Large intestine (tissue), 3 donors: ENCODE measurements around the gene PGM5. TPM values are rescaled to one million over a fixed set of nuclear protein-coding genes. Genes with fewer than 3 reads are reported as not detected.

ENCODE experiments used
- DNase-seq, 2 donors: peaks; one replicate each; pipeline versions ENCODE4 v3.0.0 to v3.0.0-alpha.2; 2013
- H3K27ac ChIP-seq: one replicate; pipeline ENCODE4 v1.5.1; 2013; ENCODE audit warnings: low read length
- H3K27me3 ChIP-seq: 2 replicates; pipeline ENCODE4 v1.6.1; 2013; ENCODE audit warnings: low read length; ENCODE audit not compliant: control insufficient read depth, insufficient read depth
- H3K36me3 ChIP-seq: 2 replicates; pipeline ENCODE4 v1.6.1; 2013; ENCODE audit warnings: low read length; ENCODE audit not compliant: control insufficient read depth, insufficient read depth
- H3K4me1 ChIP-seq: one replicate; pipeline ENCODE4 v1.6.1; 2013; ENCODE audit warnings: low read length; ENCODE audit not compliant: control insufficient read depth, insufficient read depth
- H3K4me3 ChIP-seq: one replicate; pipeline ENCODE4 v1.5.1; 2013; ENCODE audit warnings: low read length
- H3K9me3 ChIP-seq: one replicate; pipeline ENCODE4 v1.6.1; 2013; ENCODE audit warnings: mild to moderate bottlenecking, low read depth, low read length, moderate library complexity; ENCODE audit not compliant: control insufficient read depth
- WGBS: methylation state at CpG from one replicate; pipeline ENCODE4 v1.1.5; 2013; ENCODE audit warnings: low lambda C conversion rate; ENCODE audit not compliant: insufficient coverage; 5-methylcytosine and 5-hydroxymethylcytosine counted together
- polyA plus RNA-seq: library from polyadenylated mRNA; unstranded; fragments of 120-200 nt; gene quantifications from one replicate; pipeline ENCODE4 v1.2.1, GENCODE V29; 2013

The PGM5 gene
- polyA plus RNA-seq, 1 donor, result 26.4 TPM

GRCh38 chr9:68530618-68531017 is 174.2 kb downstream of the PGM5 start:
- Histone ChIP-seq H3K36me3 (no peaks in the 10 kb centered on the region), H3K27ac (peak overlapping the region; percentile 75), H3K9me3 (no peaks in the 10 kb centered on the region), H3K4me3 (no peak overlapping the region), H3K27me3 (no peaks in the 10 kb centered on the region), H3K4me1 (peaks cover 13% of the 10 kb centered on the region)
- DNase-seq, result peak; percentile 93 to 97
- WGBS, result 17% methylated on average over 1 of the region's 7 CpGs

- Histone ChIP-seq H3K27me3 (no peaks in the 10 kb centered on the region), H3K4me1 (peaks cover 19% of the 10 kb centered on the region)
- WGBS, result no CpG with 5 or more reads among the region's 4 CpGs
These were observed 175.7 kb downstream of the PGM5 start for GRCh38 chr9:68532131-68532530.

GRCh38 chr9:68533678-68534077 is 177.3 kb downstream of the PGM5 start:
- peak in 1 of 2 donors; percentile 27 for DNase-seq

More at GRCh38 chr9:68532131-68532530, 175.7 kb downstream of the PGM5 start:
- H3K27ac ChIP-seq, result no peak overlapping the region
- H3K9me3 ChIP-seq, result no peaks in the 10 kb centered on the region
- no peaks in the 10 kb centered on the region for H3K36me3 ChIP-seq
- DNase-seq, result no peak
- H3K4me3 ChIP-seq, result no peak overlapping the region

GRCh38 chr9:68536876-68537615 is 180.6 kb downstream of the PGM5 start:
- Histone ChIP-seq H3K27ac (no peak overlapping the region), H3K4me3 (no peak overlapping the region), H3K4me1 (peaks cover 23% of the 10 kb centered on the region), H3K9me3 (no peaks in the 10 kb centered on the region), H3K27me3 (no peaks in the 10 kb centered on the region), H3K36me3 (no peaks in the 10 kb centered on the region)
- no peak for DNase-seq
- WGBS, result 97% methylated on average over 4 of the region's 10 CpGs

More at GRCh38 chr9:68533678-68534077, 177.3 kb downstream of the PGM5 start:
- no peak overlapping the region for H3K27ac ChIP-seq
- H3K9me3 ChIP-seq, result no peaks in the 10 kb centered on the region
- no peaks in the 10 kb centered on the region for H3K36me3 ChIP-seq
- peaks cover 20% of the 10 kb centered on the region for H3K4me1 ChIP-seq
- no CpG with 5 or more reads among the region's 3 CpGs for WGBS
- no peak overlapping the region for H3K4me3 ChIP-seq
- no peaks in the 10 kb centered on the region for H3K27me3 ChIP-seq

- H3K4me1 ChIP-seq, result peaks cover 25% of the 10 kb centered on the region
- no peak for DNase-seq
- H3K9me3 ChIP-seq, result no peaks in the 10 kb centered on the region
- no peak overlapping the region for H3K27ac ChIP-seq
- no peak overlapping the region for H3K4me3 ChIP-seq
- H3K27me3 ChIP-seq, result no peaks in the 10 kb centered on the region
- H3K36me3 ChIP-seq, result no peaks in the 10 kb centered on the region
- WGBS, result no CpG with 5 or more reads among the region's 1 CpG
These were observed 181.1 kb downstream of the PGM5 start for GRCh38 chr9:68537616-68537880.

GRCh38 chr9:68538200-68538599 is 181.8 kb downstream of the PGM5 start:
- no CpG with 5 or more reads among the region's 3 CpGs for WGBS
- Histone ChIP-seq H3K9me3 (no peaks in the 10 kb centered on the region), H3K4me1 (peaks cover 25% of the 10 kb centered on the region), H3K27ac (no peak overlapping the region), H3K27me3 (no peaks in the 10 kb centered on the region), H3K4me3 (no peak overlapping the region), H3K36me3 (no peaks in the 10 kb centered on the region)
- no peak for DNase-seq

GRCh38 chr9:68540712-68541535 is 184.5 kb downstream of the PGM5 start, which contains the start of gene TMEM252:
Gene TMEM252 (minus strand): TSS chr9:68540883. CDS start chr9:68540814, 69 bp downstream.
- Histone ChIP-seq H3K27ac (peak within 1 kb of the TSS; percentile 72), H3K27me3 (no peaks in the 10 kb centered on the region), H3K36me3 (no peaks in the 10 kb centered on the region), H3K4me3 (peak within 1 kb of the TSS; percentile 13), H3K4me1 (peaks cover 25% of the 10 kb centered on the region), H3K9me3 (no peaks in the 10 kb centered on the region)
- peak; percentile 79 to 89 for DNase-seq
- WGBS, result 0% methylated on average over 2 of the region's 8 CpGs

GRCh38 chr9:68541568-68541967 is 185.2 kb downstream of the PGM5 start:
- 86% methylated on average over 1 of the region's 2 CpGs for WGBS
- peak in 1 of 2 donors; percentile 25 for DNase-seq

GRCh38 chr9:68545033-68545705 is 188.8 kb downstream of the PGM5 start:
- H3K4me3 ChIP-seq, result no peak overlapping the region
- no peaks in the 10 kb centered on the region for H3K36me3 ChIP-seq
- no peaks in the 10 kb centered on the region for H3K9me3 ChIP-seq
- no peak for DNase-seq
- H3K27ac ChIP-seq, result no peak overlapping the region
- WGBS, result 100% methylated on average over 2 of the region's 3 CpGs
- H3K4me1 ChIP-seq, result peaks cover 22% of the 10 kb centered on the region
- H3K27me3 ChIP-seq, result no peaks in the 10 kb centered on the region

More at GRCh38 chr9:68541568-68541967, 185.2 kb downstream of the PGM5 start:
- H3K4me3 ChIP-seq, result no peak overlapping the region
- H3K4me1 ChIP-seq, result peaks cover 24% of the 10 kb centered on the region
- H3K36me3 ChIP-seq, result no peaks in the 10 kb centered on the region
- peak overlapping the region; percentile 72 for H3K27ac ChIP-seq
- no peaks in the 10 kb centered on the region for H3K27me3 ChIP-seq
- H3K9me3 ChIP-seq, result no peaks in the 10 kb centered on the region
